Right cardiac atrium (tissue), 5 donors: ENCODE measurements around the gene CLCN2. TPM values are rescaled to one million over a fixed set of nuclear protein-coding genes. Genes with fewer than 3 reads are reported as not detected.

Source experiments
- ATAC-seq, 2 donors: fragments of 200-7000 bp; cut with Tn5 transposase; one replicate each; pipeline versions ENCODE4 v1.8.0 to v1.9.1; 2020; ENCODE audit warnings: moderate library complexity in 2 of 2, mild to moderate bottlenecking in 1 of 2
- DNase-seq, 3 donors: peaks; one replicate each; pipeline ENCODE4 v3.0.0-alpha.2; 2020
- H3K27ac ChIP-seq: one replicate; pipeline ENCODE4 v1.5.1; 2013; ENCODE audit warnings: mild to moderate bottlenecking, low read length, control low read depth, moderate library complexity
- H3K27me3 ChIP-seq: one replicate; pipeline ENCODE4 v1.6.1; 2013; ENCODE audit not compliant: control insufficient read depth, insufficient read depth
- H3K4me1 ChIP-seq: one replicate; pipeline ENCODE4 v1.6.1; 2013; ENCODE audit warnings: low read length; ENCODE audit not compliant: control insufficient read depth, insufficient read depth
- H3K4me3 ChIP-seq: one replicate; pipeline ENCODE4 v1.5.1; 2013; ENCODE audit warnings: low read length, control low read depth
- H3K9me3 ChIP-seq: one replicate; pipeline ENCODE4 v1.6.1; 2013; ENCODE audit warnings: low read length; ENCODE audit not compliant: control insufficient read depth
- WGBS: extraction: QIAGEN DNeasy Blood & Tissue Kit; methylation state at CpG from one replicate; pipeline ENCODE4 v1.1.7; 2013; 5-methylcytosine and 5-hydroxymethylcytosine counted together
- intact Hi-C, 4 donors: fragments of 100-400 bp; cut with DNase I; formaldehyde crosslinking; loops; one replicate each; pipeline versions ENCODE4 v1.11.0 to v1.14.0; 2022 to 2023
- polyA plus RNA-seq: library from polyadenylated mRNA; stranded (reverse); fragments of 200-250 nt; gene quantifications from one replicate; pipeline ENCODE4 v1.2.3, GENCODE V29; 2013
- total RNA-seq, 4 donors: library from RNA; stranded (reverse); fragmentation: NEBNext Ultra II Directional; extraction: Animal tissue kit (Norgen Biotek cat#: 25700); gene quantifications; one replicate each; pipeline ENCODE4 v1.2.1, GENCODE V29; 2021
- donor health status: healthy with polysubstance abuse.
- donor health status: DM: no; HTN: yes; CAD: no.
- donor health status: DM: no; HTN: no; CAD: no.
- donor health status: DM: no; HTN: yes; CAD: no; lungs with severe emphysema.
- donor health status: DM: yes; HTN: yes; CAD: no.

CLCN2 gene
- total and polyA plus RNA-seq, 5 donors = 2.0 to 4.9 (median 2.9) TPM

DNA sequence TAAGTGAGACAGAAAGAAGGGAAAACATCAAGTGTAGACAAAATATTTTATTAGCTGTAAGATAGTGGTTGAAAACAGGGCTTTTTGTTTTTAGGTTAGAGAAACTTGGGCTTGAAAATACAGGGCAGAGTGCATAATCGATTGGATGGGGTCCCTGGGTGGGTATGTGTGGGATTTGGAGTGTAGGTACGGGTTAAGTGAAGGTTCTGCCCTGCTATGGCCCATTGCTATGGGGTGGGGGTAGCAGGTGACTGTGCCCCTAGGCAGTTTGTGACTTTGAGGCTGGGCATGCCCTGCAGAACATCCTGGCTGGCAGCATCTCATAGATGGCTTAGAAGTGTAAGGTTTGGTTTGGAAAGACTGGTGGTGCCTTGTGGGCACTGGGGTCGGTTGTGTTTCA lies 27.7 kb downstream of the CLCN2 start:
- ATAC-seq (no peak), DNase-seq (peak in 1 of 3 donors; percentile 19)
- Histone ChIP-seq H3K27me3 (no peaks in the 10 kb centered on the region), H3K4me3 (no peak overlapping the region), H3K27ac (no peak overlapping the region), H3K4me1 (no peaks in the 10 kb centered on the region), H3K9me3 (no peaks in the 10 kb centered on the region)
- intact Hi-C loops = no loop called here
- WGBS = 79% methylated on average over 3 of the region's 3 CpGs

DNA sequence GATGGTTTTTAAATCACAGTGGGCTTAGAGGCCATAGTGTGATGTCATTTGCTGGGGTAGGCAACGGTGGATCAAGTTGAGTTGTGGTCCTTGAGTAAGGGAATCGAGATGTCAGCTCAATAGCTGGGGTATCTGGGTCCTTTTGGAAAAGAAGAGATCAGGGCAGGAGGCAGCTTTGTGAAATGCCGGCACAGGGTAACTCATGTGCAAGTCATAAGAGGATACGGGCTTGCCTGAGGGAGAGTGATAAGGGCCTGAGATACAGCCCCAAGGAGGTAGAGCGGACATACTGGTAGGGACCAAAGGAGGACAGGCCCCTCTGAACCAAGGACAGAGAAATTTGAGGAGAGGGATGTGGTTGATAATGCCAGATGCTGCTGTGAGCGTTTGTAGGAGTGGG lies 28.2 kb downstream of the CLCN2 start:
- peak in 1 of 3 donors; percentile 13 for DNase-seq
- H3K4me1 ChIP-seq = no peaks in the 10 kb centered on the region

DNA sequence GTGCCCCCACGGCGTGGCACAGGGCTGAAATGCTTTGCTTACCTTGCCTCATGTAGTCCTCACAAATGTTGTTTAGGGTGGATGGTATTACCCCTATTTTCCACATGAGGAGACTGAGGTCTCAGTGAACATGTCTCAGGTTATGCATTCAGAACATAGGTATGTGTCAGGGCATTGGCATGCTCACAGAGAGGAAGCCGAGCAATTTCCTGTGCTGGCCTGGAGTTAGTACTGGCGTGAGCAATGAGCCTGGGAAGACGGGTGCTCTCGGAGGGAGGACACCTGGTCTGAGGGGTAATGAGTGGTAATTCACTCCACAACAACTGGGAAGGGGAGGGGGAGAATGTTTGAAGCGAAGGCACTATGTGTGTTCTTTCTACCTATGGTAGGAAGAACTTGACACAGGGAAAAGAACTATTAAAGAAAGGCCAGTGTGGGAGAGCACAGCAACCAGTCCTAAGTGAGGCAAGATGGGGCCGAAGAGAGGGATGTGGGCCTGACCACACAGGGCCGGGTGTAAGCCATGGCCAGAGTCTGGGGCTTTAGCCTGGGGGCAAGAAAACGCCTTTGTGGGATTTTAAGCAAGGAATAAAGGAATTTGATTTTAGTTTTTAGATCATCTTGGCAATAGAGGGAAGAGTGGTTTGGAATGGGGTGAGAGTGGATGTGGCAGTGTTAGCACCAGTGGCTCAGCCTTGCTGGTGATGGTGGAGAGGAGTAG lies 28.9 kb downstream of the CLCN2 start:
- no peak for ATAC-seq
- Histone ChIP-seq H3K4me1 (no peaks in the 10 kb centered on the region), H3K4me3 (no peak overlapping the region), H3K27me3 (no peaks in the 10 kb centered on the region), H3K27ac (peak overlapping the region; percentile 9), H3K9me3 (no peaks in the 10 kb centered on the region)
- peak in 2 of 3 donors; percentile 34 to 36 for DNase-seq
- intact Hi-C loops = no loop called here
- 71% methylated on average over 10 of the region's 10 CpGs for WGBS

More for the DNA sequence above, 28.2 kb downstream of the CLCN2 start:
- Histone ChIP-seq H3K27me3 (no peaks in the 10 kb centered on the region), H3K4me3 (no peak overlapping the region), H3K9me3 (no peaks in the 10 kb centered on the region), H3K27ac (peak overlapping the region; percentile 9)
- 83% methylated on average over 6 of the region's 6 CpGs for WGBS
- intact Hi-C loops = no loop called here
- no peak for ATAC-seq

DNA sequence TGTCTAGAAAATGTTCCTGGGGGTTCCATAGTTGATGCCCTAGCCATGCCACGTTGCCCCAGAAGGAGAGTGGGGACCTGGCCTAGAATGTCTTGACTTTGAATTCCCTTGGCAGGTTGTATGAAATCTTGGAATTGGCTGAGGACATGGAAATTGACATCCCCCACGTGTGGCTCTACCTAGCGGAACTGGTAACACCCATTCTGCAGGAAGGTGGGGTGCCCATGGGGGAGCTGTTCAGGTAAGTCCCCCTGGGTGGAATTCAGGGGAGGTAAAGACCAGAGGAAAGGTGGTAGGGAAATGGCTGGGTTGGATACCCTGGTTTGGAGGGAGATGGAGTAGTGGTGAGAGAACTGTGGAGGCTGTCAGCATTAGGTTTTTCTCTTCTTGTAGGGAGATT lies 32.9 kb downstream of the CLCN2 start:
- H3K4me1 ChIP-seq = no peaks in the 10 kb centered on the region
- H3K9me3 ChIP-seq = no peaks in the 10 kb centered on the region
- no peak overlapping the region for H3K27ac ChIP-seq
- no peaks in the 10 kb centered on the region for H3K27me3 ChIP-seq
- 62% methylated on average over 3 of the region's 3 CpGs for WGBS
- intact Hi-C loops = no loop called here
- peak in 1 of 3 donors; percentile 7 for DNase-seq
- no peak for ATAC-seq
- no peak overlapping the region for H3K4me3 ChIP-seq

DNA sequence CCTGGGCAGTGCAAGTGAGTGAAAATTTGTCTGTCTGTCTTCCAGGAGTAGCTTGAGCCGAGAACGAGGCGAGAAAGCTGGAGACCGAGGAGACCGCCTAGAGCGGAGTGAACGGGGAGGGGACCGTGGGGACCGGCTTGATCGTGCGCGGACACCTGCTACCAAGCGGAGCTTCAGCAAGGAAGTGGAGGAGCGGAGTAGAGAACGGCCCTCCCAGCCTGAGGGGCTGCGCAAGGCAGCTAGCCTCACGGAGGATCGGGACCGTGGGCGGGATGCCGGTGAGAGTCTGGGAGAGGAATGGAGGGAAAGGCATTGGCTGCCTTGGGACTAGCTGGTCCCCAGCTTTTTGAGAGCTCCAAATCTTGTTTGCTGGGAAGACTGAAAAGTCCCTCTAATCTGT lies 34.2 kb downstream of the CLCN2 start:
- no peaks in the 10 kb centered on the region for H3K4me1 ChIP-seq
- ATAC-seq (no peak), DNase-seq (peak in 2 of 3 donors; percentile 50 to 55)
- intact Hi-C loops = no loop called here
- H3K27me3 ChIP-seq = no peaks in the 10 kb centered on the region
- WGBS = 94% methylated on average over 21 of the region's 21 CpGs
- no peak overlapping the region for H3K4me3 ChIP-seq
- H3K9me3 ChIP-seq = no peaks in the 10 kb centered on the region
- H3K27ac ChIP-seq = no peak overlapping the region

DNA sequence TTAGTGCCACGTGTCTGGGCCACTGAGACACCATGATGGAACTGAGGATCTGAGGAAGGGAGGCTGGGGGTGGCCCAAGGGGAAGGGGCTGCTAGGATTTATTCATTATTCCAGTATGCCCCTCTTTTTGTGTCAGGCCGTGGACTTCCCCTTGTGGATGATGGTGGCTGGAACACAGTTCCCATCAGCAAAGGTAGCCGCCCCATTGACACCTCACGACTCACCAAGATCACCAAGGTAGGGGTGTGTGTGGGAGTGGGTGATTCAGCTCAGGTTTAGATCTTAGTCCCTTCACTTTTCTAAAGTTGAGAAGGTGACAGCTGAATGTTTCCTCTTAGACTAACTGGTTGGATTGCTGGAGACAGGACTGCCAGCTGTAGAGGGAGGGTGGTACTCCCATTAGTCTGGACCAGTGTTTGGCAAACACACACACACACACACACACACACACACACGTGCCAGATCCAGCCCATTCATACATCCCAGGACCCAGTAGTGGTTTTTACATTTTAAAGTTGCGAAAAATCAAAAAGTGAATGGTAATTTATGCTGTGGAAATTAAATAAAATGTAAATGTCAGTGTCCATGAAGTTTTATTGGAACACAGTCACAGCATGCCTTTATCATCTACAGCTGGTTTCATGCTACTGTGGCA lies 35.6 kb downstream of the CLCN2 start:
- Histone ChIP-seq H3K27me3 (no peaks in the 10 kb centered on the region), H3K4me1 (peaks cover 4% of the 10 kb centered on the region), H3K4me3 (no peak overlapping the region), H3K27ac (no peak overlapping the region), H3K9me3 (no peaks in the 10 kb centered on the region)
- intact Hi-C loops = no loop called here
- DNase-seq = peak in 1 of 3 donors; percentile 13
- no peak for ATAC-seq
- WGBS = 79% methylated on average over 6 of the region's 6 CpGs

DNA sequence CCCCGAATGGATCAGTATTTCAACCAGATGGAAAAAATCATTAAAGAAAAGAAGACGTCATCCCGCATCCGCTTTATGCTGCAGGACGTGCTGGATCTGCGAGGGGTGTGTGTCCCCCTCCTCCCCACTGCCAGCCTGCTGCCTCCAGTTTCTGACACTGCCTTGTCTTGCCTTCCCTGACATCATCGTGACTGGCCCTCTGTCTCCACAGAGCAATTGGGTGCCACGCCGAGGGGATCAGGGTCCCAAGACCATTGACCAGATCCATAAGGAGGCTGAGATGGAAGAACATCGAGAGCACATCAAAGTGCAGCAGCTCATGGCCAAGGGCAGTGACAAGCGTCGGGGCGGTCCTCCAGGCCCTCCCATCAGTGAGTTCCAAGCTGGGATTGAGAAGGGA lies 36.1 kb downstream of the CLCN2 start:
- Histone ChIP-seq H3K4me3 (no peak overlapping the region), H3K27me3 (no peaks in the 10 kb centered on the region), H3K4me1 (peaks cover 4% of the 10 kb centered on the region), H3K9me3 (no peaks in the 10 kb centered on the region), H3K27ac (no peak overlapping the region)
- intact Hi-C loops = no loop called here
- DNase-seq = peak in 2 of 3 donors; percentile 15 to 24
- 87% methylated on average over 13 of the region's 13 CpGs for WGBS
- no peak for ATAC-seq

DNA sequence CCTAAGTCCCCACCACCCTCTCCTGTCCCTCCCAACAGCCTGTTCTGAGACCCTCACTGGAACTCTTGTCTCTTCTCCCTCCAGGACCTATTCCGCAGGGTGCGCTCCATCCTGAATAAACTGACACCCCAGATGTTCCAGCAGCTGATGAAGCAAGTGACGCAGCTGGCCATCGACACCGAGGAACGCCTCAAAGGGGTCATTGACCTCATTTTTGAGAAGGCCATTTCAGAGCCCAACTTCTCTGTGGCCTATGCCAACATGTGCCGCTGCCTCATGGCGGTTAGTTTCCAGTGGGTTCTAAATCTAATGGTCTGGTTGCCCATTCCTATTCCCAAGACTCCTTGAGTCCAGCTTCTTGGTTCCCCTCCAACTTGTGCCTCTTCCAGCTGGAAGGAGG lies 37.7 kb downstream of the CLCN2 start:
- ATAC-seq (no peak), DNase-seq (peak; percentile 57 to 71 (median 59))
- Histone ChIP-seq H3K4me3 (no peak overlapping the region), H3K27me3 (no peaks in the 10 kb centered on the region), H3K4me1 (peaks cover 11% of the 10 kb centered on the region), H3K27ac (peak overlapping the region; percentile 6), H3K9me3 (no peaks in the 10 kb centered on the region)
- 74% methylated on average over 8 of the region's 8 CpGs for WGBS
- intact Hi-C loops = no loop called here

DNA sequence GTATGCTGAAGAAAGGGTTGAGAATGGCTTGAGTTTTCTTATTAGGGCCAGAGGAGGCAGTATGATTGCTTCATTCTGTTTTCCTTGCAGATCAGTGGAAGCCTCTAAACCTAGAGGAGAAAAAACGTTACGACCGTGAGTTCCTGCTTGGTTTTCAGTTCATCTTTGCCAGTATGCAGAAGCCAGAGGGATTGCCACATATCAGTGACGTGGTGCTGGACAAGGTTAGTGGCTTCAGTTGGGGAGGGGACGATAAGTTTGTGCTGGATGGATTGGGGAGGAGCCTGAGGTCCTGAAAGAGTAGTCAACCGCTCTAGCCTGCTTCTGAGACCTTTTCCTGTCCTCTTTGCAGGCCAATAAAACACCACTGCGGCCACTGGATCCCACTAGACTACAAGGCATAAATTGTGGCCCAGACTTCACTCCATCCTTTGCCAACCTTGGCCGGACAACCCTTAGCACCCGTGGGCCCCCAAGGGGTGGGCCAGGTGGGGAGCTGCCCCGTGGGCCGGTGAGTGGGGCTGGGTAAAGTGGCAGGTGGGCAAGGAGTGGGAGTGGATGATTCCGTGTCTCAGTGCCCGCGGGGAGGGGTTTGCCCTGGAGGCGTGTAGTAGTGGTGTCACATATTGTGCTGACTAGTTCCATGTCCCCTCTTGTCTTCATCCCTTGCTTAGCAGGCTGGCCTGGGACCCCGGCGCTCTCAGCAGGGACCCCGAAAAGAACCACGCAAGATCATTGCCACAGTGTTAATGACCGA lies 38.5 kb downstream of the CLCN2 start:
- Histone ChIP-seq H3K9me3 (no peaks in the 10 kb centered on the region), H3K4me3 (no peak overlapping the region), H3K27ac (peak overlapping the region; percentile 30), H3K4me1 (peaks cover 11% of the 10 kb centered on the region), H3K27me3 (no peaks in the 10 kb centered on the region)
- 82% methylated on average over 20 of the region's 20 CpGs for WGBS
- intact Hi-C loops = no loop called here
- ATAC-seq (peak in 1 of 2 donors; percentile 8), DNase-seq (peak; percentile 53 to 75 (median 69))

DNA sequence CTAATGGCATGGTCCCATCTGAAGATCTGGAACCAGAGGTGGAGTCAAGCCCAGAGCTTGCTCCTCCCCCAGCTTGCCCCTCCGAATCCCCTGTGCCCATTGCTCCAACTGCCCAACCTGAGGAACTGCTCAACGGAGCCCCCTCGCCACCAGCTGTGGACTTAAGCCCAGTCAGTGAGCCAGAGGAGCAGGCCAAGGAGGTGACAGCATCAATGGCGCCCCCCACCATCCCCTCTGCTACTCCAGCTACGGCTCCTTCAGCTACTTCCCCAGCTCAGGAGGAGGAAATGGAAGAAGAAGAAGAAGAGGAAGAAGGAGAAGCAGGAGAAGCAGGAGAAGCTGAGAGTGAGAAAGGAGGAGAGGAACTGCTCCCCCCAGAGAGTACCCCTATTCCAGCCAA lies 39.7 kb downstream of the CLCN2 start:
- intact Hi-C loops = no loop called here
- Histone ChIP-seq H3K9me3 (no peaks in the 10 kb centered on the region), H3K27me3 (no peaks in the 10 kb centered on the region), H3K4me3 (no peak overlapping the region), H3K27ac (peak overlapping the region; percentile 20), H3K4me1 (peaks cover 17% of the 10 kb centered on the region)
- 74% methylated on average over 5 of the region's 5 CpGs for WGBS
- peak in 2 of 3 donors; percentile 44 to 60 for DNase-seq
- ATAC-seq = no peak

DNA sequence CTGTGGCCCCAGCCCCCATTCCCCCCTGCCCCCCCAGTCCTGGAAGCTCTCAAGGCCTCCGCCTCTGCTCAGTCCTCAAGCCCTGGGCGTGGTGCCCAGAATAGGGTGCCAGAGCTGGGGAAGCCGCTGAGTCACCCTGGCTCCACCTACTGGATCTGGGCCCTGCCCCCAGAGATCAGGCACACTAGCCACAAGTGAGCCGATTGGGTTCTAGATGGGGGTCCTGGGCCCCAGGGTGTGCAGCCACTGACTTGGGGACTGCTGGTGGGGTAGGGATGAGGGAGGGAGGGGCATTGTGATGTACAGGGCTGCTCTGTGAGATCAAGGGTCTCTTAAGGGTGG lies 41.3 kb downstream of the CLCN2 start:
- DNase-seq = peak; percentile 99
- Histone ChIP-seq H3K4me1 (peaks cover 21% of the 10 kb centered on the region), H3K9me3 (no peaks in the 10 kb centered on the region), H3K27me3 (no peaks in the 10 kb centered on the region), H3K4me3 (no peak overlapping the region), H3K27ac (peak overlapping the region; percentile 53)
- ATAC-seq = peak; percentile 89 to 93
- 1% methylated on average over 4 of the region's 4 CpGs for WGBS
- intact Hi-C loops = no loop called here
